IPS-18a (cell line): ENCODE measurements around the gene DDB1.

Source experiments
- H3K27ac ChIP-seq: one replicate; pipeline ENCODE4 v1.5.1; 2013; ENCODE audit warnings: low read length
- H3K27me3 ChIP-seq: one replicate; pipeline ENCODE4 v1.6.1; 2013; ENCODE audit warnings: mild to moderate bottlenecking, low read length; ENCODE audit not compliant: control insufficient read depth, insufficient read depth
- H3K36me3 ChIP-seq: one replicate; pipeline ENCODE4 v1.6.1; 2013; ENCODE audit warnings: low read depth, low read length; ENCODE audit not compliant: control insufficient read depth
- H3K4me1 ChIP-seq: one replicate; pipeline ENCODE4 v1.6.1; 2013; ENCODE audit warnings: low read depth, low read length; ENCODE audit not compliant: control insufficient read depth
- H3K4me3 ChIP-seq: one replicate; pipeline ENCODE4 v1.5.1; 2013; ENCODE audit warnings: low read length
- H3K9ac ChIP-seq: one replicate; pipeline ENCODE4 v1.6.1; 2013; ENCODE audit warnings: mild to moderate bottlenecking, low read length, moderate library complexity
- H3K9me3 ChIP-seq: one replicate; pipeline ENCODE4 v1.6.1; 2013; ENCODE audit warnings: low read depth, low read length; ENCODE audit not compliant: control insufficient read depth

Gene DDB1

DNA sequence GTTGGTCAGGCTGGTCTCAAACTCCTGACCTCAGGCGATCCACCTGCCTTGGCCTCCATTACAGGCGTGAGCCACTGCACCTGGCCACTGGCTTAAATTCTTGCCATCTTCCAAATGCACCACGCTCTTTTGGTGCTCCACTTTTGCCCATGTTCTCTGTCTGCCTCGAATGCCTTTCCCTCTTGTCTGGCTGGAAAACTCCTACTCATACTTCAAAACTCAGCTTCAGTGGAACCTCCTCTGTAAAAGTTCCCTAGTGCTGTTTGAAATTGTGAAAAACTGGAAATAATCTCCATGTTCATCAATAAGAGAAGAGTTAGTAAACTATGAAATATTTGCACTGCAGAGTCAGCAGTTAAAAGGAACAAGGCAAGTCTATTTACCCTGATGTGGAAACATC lies 49.3 kb downstream of the DDB1 start:
- no peak overlapping the region for H3K27ac ChIP-seq
- H3K27me3 ChIP-seq = peaks cover 18% of the 10 kb centered on the region
- H3K9me3 ChIP-seq = no peaks in the 10 kb centered on the region
- no peak overlapping the region for H3K4me3 ChIP-seq
- H3K9ac ChIP-seq = no peak overlapping the region
- peaks cover 7% of the 10 kb centered on the region for H3K4me1 ChIP-seq
- peaks cover 2% of the 10 kb centered on the region for H3K36me3 ChIP-seq

- peak overlapping the region; percentile 47 for H3K9ac ChIP-seq
- H3K27me3 ChIP-seq = peaks cover 23% of the 10 kb centered on the region
- H3K9me3 ChIP-seq = no peaks in the 10 kb centered on the region
- H3K36me3 ChIP-seq = peaks cover 2% of the 10 kb centered on the region
- peak overlapping the region; percentile 47 for H3K4me3 ChIP-seq
- no peak overlapping the region for H3K27ac ChIP-seq
- H3K4me1 ChIP-seq = peaks cover 7% of the 10 kb centered on the region
Measured at GRCh38 chr11:61281581-61282250, 51.2 kb downstream of the DDB1 start.

GRCh38 chr11:61280883-61281580 lies 51.9 kb downstream of the DDB1 start:
- peaks cover 1% of the 10 kb centered on the region for H3K36me3 ChIP-seq
- no peak overlapping the region for H3K27ac ChIP-seq
- H3K4me3 ChIP-seq = no peak overlapping the region

GRCh38 chr11:61279934-61280659 lies 52.8 kb downstream of the DDB1 start:
- H3K4me1 ChIP-seq = peaks cover 7% of the 10 kb centered on the region
- no peak overlapping the region for H3K9ac ChIP-seq
- no peak overlapping the region for H3K4me3 ChIP-seq
- H3K36me3 ChIP-seq = no peaks in the 10 kb centered on the region
- no peak overlapping the region for H3K27ac ChIP-seq
- H3K27me3 ChIP-seq = peaks cover 23% of the 10 kb centered on the region
- H3K9me3 ChIP-seq = no peaks in the 10 kb centered on the region

More at GRCh38 chr11:61280883-61281580, 51.9 kb downstream of the DDB1 start:
- Histone ChIP-seq H3K9me3 (no peaks in the 10 kb centered on the region), H3K27me3 (peaks cover 23% of the 10 kb centered on the region), H3K4me1 (peaks cover 7% of the 10 kb centered on the region), H3K9ac (no peak overlapping the region)

GRCh38 chr11:61278001-61278470 lies 54.9 kb downstream of the DDB1 start:
- no peak overlapping the region for H3K9ac ChIP-seq
- no peak overlapping the region for H3K27ac ChIP-seq
- no peaks in the 10 kb centered on the region for H3K9me3 ChIP-seq
- peaks cover 23% of the 10 kb centered on the region for H3K27me3 ChIP-seq
- H3K4me3 ChIP-seq = no peak overlapping the region
- no peaks in the 10 kb centered on the region for H3K36me3 ChIP-seq
- peaks cover 7% of the 10 kb centered on the region for H3K4me1 ChIP-seq

DNA sequence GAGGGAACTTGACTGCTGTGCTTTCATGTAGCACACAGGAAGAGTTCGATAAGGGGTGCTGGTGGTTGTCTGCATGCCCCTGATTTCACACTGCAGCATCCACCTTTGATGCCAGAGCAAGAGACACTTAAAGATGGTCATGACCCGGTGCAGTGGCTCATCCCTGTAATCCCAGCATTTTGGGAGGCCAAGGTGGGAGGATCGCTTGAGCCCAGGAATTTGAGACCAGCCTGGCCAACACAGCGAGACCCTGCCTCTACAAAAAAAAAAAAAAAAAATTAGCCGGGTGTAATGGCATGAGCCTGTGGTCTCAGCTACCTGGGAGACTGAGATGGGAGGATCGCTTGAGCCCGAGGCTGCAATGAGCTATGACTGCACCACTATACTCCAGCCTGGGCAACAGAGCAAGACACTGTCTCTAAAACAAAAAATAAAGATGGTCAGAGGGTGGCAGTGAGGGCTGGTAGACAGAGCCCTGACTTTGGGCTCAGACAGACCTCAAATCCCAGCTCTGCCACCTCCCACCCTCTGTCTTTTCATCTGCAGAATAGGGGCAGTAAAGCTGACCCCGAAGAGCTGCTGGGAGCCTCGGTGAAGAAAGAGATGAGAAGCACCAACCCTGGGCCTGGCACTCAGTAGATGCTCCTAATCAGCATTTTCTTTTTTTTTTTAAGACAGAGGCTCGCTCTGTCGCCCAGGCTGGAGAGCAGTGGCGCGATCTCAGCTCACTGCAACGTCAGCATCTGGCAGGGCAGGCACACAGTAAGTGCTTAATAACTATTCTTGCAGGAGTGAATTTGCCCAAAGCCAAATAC lies 55.5 kb downstream of the DDB1 start:
- Histone ChIP-seq H3K27ac (no peak overlapping the region), H3K36me3 (no peaks in the 10 kb centered on the region), H3K9ac (no peak overlapping the region)

GRCh38 chr11:61275191-61275590 lies 57.7 kb downstream of the DDB1 start:
- Histone ChIP-seq H3K9ac (no peak overlapping the region), H3K36me3 (no peaks in the 10 kb centered on the region), H3K4me1 (no peaks in the 10 kb centered on the region), H3K27me3 (peaks cover 10% of the 10 kb centered on the region), H3K27ac (no peak overlapping the region), H3K4me3 (no peak overlapping the region), H3K9me3 (no peaks in the 10 kb centered on the region)

More for the DNA sequence above, 55.5 kb downstream of the DDB1 start:
- peaks cover 7% of the 10 kb centered on the region for H3K4me1 ChIP-seq
- H3K27me3 ChIP-seq = peaks cover 18% of the 10 kb centered on the region
- H3K4me3 ChIP-seq = no peak overlapping the region
- H3K9me3 ChIP-seq = no peaks in the 10 kb centered on the region

- no peaks in the 10 kb centered on the region for H3K36me3 ChIP-seq
Measured at GRCh38 chr11:61274084-61274483, 58.8 kb downstream of the DDB1 start.

DNA sequence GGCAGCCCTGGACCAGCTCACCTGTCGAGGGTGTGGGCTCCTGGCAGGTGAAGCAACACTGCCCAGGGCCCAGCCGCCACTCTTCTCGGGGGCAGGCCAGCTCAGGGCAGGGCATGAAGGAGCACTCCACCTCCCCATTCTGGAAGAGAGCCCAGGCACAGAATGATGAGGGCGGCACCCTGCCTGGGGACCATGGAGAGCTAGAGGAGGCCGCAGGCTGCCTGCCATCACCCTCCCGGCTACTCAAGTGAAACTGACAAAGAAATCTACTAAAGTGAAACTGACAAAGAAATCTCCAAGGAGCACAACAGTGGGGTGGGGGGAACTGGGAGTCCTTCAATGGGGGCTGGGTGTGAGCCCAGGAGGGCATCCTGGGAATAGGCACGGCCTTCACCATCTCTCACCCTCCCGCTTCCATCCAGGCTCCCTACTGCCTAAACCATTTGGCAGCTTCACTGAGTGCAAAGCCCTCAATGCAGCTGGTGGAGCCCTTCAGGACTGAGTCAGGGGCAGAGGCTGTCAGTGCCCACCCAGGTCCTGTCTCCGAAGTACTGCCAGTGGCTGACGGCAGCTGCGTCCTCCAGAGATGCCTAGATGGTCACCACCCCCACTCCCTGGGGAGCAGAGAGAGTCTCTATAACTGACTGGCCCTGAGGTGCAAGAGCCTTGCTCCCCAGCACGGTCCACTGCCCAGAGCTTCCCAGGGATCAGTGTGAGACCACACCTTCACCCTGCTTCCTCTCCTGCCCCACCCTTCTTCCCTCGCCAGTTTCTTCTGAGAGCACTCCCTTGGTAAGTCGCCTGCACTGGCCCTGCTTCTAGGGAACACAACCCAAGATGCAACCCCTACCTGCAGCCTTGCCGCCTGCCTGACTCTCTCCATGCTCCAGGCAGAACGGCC lies 59.5 kb downstream of the DDB1 start:
- H3K27ac ChIP-seq = no peak overlapping the region
- no peaks in the 10 kb centered on the region for H3K9me3 ChIP-seq
- no peaks in the 10 kb centered on the region for H3K4me1 ChIP-seq
- peaks cover 3% of the 10 kb centered on the region for H3K27me3 ChIP-seq
- H3K36me3 ChIP-seq = no peaks in the 10 kb centered on the region
- H3K9ac ChIP-seq = no peak overlapping the region
- H3K4me3 ChIP-seq = no peak overlapping the region

More at GRCh38 chr11:61274084-61274483, 58.8 kb downstream of the DDB1 start:
- no peak overlapping the region for H3K9ac ChIP-seq
- H3K4me3 ChIP-seq = no peak overlapping the region
- no peaks in the 10 kb centered on the region for H3K9me3 ChIP-seq
- peaks cover 9% of the 10 kb centered on the region for H3K27me3 ChIP-seq
- no peak overlapping the region for H3K27ac ChIP-seq
- H3K4me1 ChIP-seq = no peaks in the 10 kb centered on the region

GRCh38 chr11:61272731-61273130 lies 60.2 kb downstream of the DDB1 start:
- Histone ChIP-seq H3K27ac (no peak overlapping the region), H3K9ac (no peak overlapping the region), H3K4me1 (no peaks in the 10 kb centered on the region), H3K4me3 (no peak overlapping the region), H3K27me3 (no peaks in the 10 kb centered on the region), H3K9me3 (no peaks in the 10 kb centered on the region), H3K36me3 (no peaks in the 10 kb centered on the region)
